Pulmonary artery endothelial cell (primary cell): ENCODE results near the gene PTPRD. TPM values are rescaled to one million over a fixed set of nuclear protein-coding genes. Genes with fewer than 3 reads are reported as not detected.
"Not testable (repeated sequence)": the region's sequence is repeated elsewhere in the genome, so short reads cannot be mapped to it uniquely, and the experiment has no call there.

ENCODE experiments used
- DNase-seq: peaks from one replicate; pipeline ENCODE4 v3.0.0-alpha.2; 2011; ENCODE audit warnings: low read depth, low spot score
- total RNA-seq: library from RNA; depleted of rRNA; stranded (reverse); fragments of >200 nt; gene quantifications from 2 replicates; pipeline ENCODE4 v1.2.3, GENCODE V29; 2014

The PTPRD gene
- total RNA-seq, 1 donor from 2014 or later: 1.5 TPM

GRCh38 chr9:9970514-9970913 lies 642.3 kb downstream of the PTPRD start:
- DNase-seq: no peak

- no peak for DNase-seq
Measured at GRCh38 chr9:9963841-9964240, 649.0 kb downstream of the PTPRD start.

GRCh38 chr9:9961934-9962333 lies 650.9 kb downstream of the PTPRD start:
- DNase-seq: no peak

- DNase-seq: no peak
Measured at GRCh38 chr9:9961487-9961886, 651.3 kb downstream of the PTPRD start.

- DNase-seq: no peak
Measured at GRCh38 chr9:9951556-9952160, 661.1 kb downstream of the PTPRD start.

GRCh38 chr9:9950813-9951212 lies 662.0 kb downstream of the PTPRD start:
- DNase-seq: no peak

- DNase-seq: no peak
Measured at GRCh38 chr9:9949978-9950377, 662.8 kb downstream of the PTPRD start.

GRCh38 chr9:9949368-9949767 lies 663.4 kb downstream of the PTPRD start:
- no peak for DNase-seq

- no peak for DNase-seq
Measured at GRCh38 chr9:9945966-9946365, 666.8 kb downstream of the PTPRD start.

- no peak for DNase-seq
Measured at GRCh38 chr9:9942764-9943424, 669.9 kb downstream of the PTPRD start.

- DNase-seq: no peak
Measured at GRCh38 chr9:9938432-9938831, 674.4 kb downstream of the PTPRD start.

GRCh38 chr9:9931464-9931863 lies 681.3 kb downstream of the PTPRD start:
- not testable (repeated sequence) for DNase-seq

GRCh38 chr9:9924376-9924775 lies 688.4 kb downstream of the PTPRD start:
- DNase-seq: no peak

- no peak for DNase-seq
Measured at GRCh38 chr9:9921805-9922204, 691.0 kb downstream of the PTPRD start.

- DNase-seq: no peak
Measured at GRCh38 chr9:9920425-9921060, 692.3 kb downstream of the PTPRD start.

- no peak for DNase-seq
Measured at GRCh38 chr9:9919174-9919775, 693.5 kb downstream of the PTPRD start.

GRCh38 chr9:9917400-9917799 lies 695.4 kb downstream of the PTPRD start:
- no peak for DNase-seq

- DNase-seq: no peak
Measured at GRCh38 chr9:9914174-9914573, 698.6 kb downstream of the PTPRD start.

GRCh38 chr9:9913276-9913832 lies 699.4 kb downstream of the PTPRD start:
- no peak for DNase-seq

- no peak for DNase-seq
Measured at GRCh38 chr9:9912459-9912858, 700.3 kb downstream of the PTPRD start.

- DNase-seq: no peak
Measured at GRCh38 chr9:9905736-9906135, 707.1 kb downstream of the PTPRD start.

GRCh38 chr9:9904041-9904440 lies 708.8 kb downstream of the PTPRD start:
- no peak for DNase-seq
